HEK293 (cell line): Measurements from ENCODE around the gene MEAK7.

ENCODE experiments used
- CTCF ChIP-seq: fragments of 450-650 bp; formaldehyde crosslinking; IDR thresholded peaks from 2 replicates; pipeline ENCODE4 v1.5.1; 2016; ENCODE audit warnings: missing biosample characterization, missing genetic modification characterization
- ZFHX2 ChIP-seq: fragments of 450-650 bp; formaldehyde crosslinking; conservative IDR thresholded peaks from 2 replicates; pipeline ENCODE4 v1.5.1; 2016; ENCODE audit warnings: missing biosample characterization, missing genetic modification characterization
- ZNF18 ChIP-seq: fragments of 450-650 bp; formaldehyde crosslinking; IDR thresholded peaks from 2 replicates; pipeline ENCODE4 v1.5.1; 2016; ENCODE audit warnings: missing biosample characterization, missing genetic modification characterization
- ZNF629 ChIP-seq: fragments of 450-650 bp; formaldehyde crosslinking; IDR thresholded peaks from 2 replicates; pipeline ENCODE4 v1.5.1; 2017; ENCODE audit warnings: missing biosample characterization, missing genetic modification characterization
- ZNF670 ChIP-seq: fragments of 450-650 bp; formaldehyde crosslinking; IDR thresholded peaks from 2 replicates; pipeline ENCODE4 v1.5.1; 2016; ENCODE audit warnings: missing biosample characterization, missing genetic modification characterization, low read depth

GRCh38 chr16:84481051-84481735 lies 23.3 kb downstream of the MEAK7 start:
- TF ChIP-seq CTCF (tag by site-specific recombination) (no peak), ZNF670 (tag by site-specific recombination) (no peak), ZFHX2 (tag by site-specific recombination) (no peak), ZNF18 (tag by site-specific recombination) (no peak), ZNF629 (no peak)
